ENCODE measurements around the gene PDCD5.

GRCh38 chr19:32595491-32595890 is 14.5 kb downstream of the PDCD5 start:
- TF ChIP-seq CTCF (IDR thresholded peaks at IDR 0.05), result no peak
- TF ChIP-seq POLR2A (IDR thresholded peaks at IDR 0.05), result no peak
- no peak for TF ChIP-seq POLR2AphosphoS5 (IDR thresholded peaks at IDR 0.05; ENCODE audit: insufficient read depth in 1 of 2, low read depth in 1 of 2)
